ENCODE results near the gene RBM25.
"Not testable (repeated sequence)": the region's sequence is repeated elsewhere in the genome, so short reads cannot be mapped to it uniquely, and the experiment has no call there.

RBM25 gene

GRCh38 chr14:73058224-73058921 is at the start of gene RBM25:
RBM25 (plus strand) TSS chr14:73058534; CDS start chr14:73071642, 13,108 bp downstream.
- in situ Hi-C loops (cut with HindIII; ENCODE audit: low sequenced_read_pairs) = no loop called here
- H3K4me3 ChIP-seq (ENCODE audit: low read depth, low read length) = peak within 1 kb of the TSS; percentile 99
- TF ChIP-seq CTCF (IDR thresholded peaks at IDR 0.05; ENCODE audit: low read depth, low read length) = no peak
- DNase-seq (ENCODE audit: low read depth, low spot score) = peak; percentile 99

GRCh38 chr14:73011189-73011588 is 47.1 kb upstream of the RBM25 start:
- in situ Hi-C loops (cut with HindIII; ENCODE audit: low sequenced_read_pairs); H3K4me3 ChIP-seq (ENCODE audit: low read depth, low read length); DNase-seq (ENCODE audit: low read depth, low spot score): not testable (repeated sequence)

DNA sequence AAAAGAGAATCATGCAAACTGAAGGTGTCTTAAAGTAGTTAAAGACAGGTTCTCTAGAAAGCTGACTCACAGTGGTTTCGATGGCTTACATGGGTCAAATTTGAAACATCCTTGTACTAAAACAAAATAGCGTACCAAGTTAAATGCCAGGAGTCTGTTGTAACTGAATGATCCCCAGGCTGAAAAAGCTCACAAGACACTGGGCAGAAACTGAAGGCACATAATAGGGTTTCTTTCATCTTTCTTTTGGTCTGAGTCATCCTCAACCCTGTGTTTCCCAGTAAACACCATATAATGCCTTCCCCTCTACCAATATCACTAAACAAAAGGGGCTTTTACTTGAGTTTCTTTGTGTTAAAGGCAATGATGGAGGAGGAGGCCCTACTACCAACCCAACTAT is 44.2 kb upstream of the RBM25 start:
- in situ Hi-C loops (cut with HindIII; ENCODE audit: low sequenced_read_pairs) = no loop called here
- TF ChIP-seq CTCF (IDR thresholded peaks at IDR 0.05; ENCODE audit: low read depth, low read length) = no peak
- DNase-seq (ENCODE audit: low read depth, low spot score) = peak; percentile 75
- H3K4me3 ChIP-seq (ENCODE audit: low read depth, low read length) = no peak overlapping the region

DNA sequence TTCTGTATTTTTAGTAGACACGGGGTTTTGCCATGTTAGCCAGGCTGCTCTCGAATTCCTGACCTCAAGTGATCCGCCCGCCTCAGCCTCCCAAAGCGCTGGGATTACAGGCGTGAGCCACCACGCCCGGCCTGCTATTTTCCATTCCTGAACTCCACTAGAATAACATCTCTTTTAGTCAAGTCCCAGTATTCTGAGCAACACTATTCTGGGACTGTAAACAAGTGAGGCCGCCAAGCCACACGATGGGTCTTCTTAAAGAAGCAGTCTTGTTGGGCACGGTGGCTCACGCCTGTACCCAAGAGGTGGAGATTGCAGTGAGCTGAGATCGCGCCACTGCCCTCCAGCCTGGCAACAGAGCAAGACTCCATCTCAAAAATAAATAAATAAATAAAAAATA is 42.8 kb upstream of the RBM25 start:
- H3K4me3 ChIP-seq (ENCODE audit: low read depth, low read length); DNase-seq (ENCODE audit: low read depth, low spot score); in situ Hi-C loops (cut with HindIII; ENCODE audit: low sequenced_read_pairs): not testable (repeated sequence)

DNA sequence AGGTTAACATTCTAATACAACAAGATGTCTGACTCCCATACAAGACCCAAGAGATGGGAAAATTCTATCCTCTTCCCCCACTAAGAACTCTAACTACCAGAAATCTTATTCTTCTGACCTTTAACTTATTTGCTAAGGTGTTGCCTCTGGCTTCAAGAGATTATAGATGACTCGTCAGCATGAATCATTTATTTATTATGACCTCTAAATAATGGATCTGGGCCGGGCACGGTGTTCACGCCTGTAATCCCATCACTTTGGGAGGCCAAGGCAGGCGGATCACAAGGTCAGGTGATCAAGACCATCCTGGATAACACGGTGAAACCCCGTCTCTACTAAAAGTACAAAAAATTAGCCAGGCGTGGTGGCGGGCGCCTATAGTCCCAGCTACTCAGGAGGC is 42.3 kb upstream of the RBM25 start:
- DNase-seq (ENCODE audit: low read depth, low spot score); in situ Hi-C loops (cut with HindIII; ENCODE audit: low sequenced_read_pairs); H3K4me3 ChIP-seq (ENCODE audit: low read depth, low read length): not testable (repeated sequence)

GRCh38 chr14:73022051-73022450 is 36.3 kb upstream of the RBM25 start:
- DNase-seq (ENCODE audit: low read depth, low spot score) = no peak
- H3K4me3 ChIP-seq (ENCODE audit: low read depth, low read length) = no peak overlapping the region
- in situ Hi-C loops (cut with HindIII; ENCODE audit: low sequenced_read_pairs) = no loop called here
- no peak for TF ChIP-seq CTCF (IDR thresholded peaks at IDR 0.05; ENCODE audit: low read depth, low read length)

- DNase-seq (ENCODE audit: low read depth, low spot score) = no peak
- no peak for TF ChIP-seq CTCF (IDR thresholded peaks at IDR 0.05; ENCODE audit: low read depth, low read length)
- H3K4me3 ChIP-seq (ENCODE audit: low read depth, low read length) = peak overlapping the region; percentile 84
- in situ Hi-C loops (cut with HindIII; ENCODE audit: low sequenced_read_pairs) = no loop called here
These were observed 32.8 kb upstream of the RBM25 start for GRCh38 chr14:73025544-73025943.

DNA sequence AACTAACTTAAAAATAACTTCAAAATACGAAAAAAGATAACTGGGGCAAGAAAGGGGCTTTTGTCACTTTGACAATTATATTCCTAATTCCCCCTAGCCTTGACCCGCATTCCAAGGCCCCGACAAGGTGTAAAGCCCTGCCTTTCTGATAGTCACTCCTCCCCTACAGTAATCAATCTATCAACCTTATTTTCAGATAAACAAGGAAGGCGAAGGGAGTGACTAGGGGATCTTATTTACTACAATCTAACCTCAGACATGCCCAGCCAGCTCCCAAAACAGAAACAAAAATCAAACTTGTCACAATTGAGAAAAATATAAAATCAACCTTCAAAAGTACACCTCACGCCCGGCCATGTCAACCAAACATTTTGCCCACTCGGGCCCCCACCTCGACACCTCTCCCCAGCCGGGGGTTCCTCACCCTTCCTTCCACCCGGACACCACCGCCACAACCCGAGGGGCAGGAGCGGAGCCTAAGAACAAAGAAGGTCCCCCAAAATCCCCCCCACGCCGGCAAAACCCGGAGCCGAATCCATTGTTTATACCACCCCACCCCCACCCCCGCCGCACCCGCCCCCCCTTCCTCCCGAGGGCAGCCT is 32.0 kb upstream of the RBM25 start:
- no peak for TF ChIP-seq CTCF (IDR thresholded peaks at IDR 0.05; ENCODE audit: low read depth, low read length)
- in situ Hi-C loops (cut with HindIII; ENCODE audit: low sequenced_read_pairs) = no loop called here

More for the DNA sequence above, 32.0 kb upstream of the RBM25 start:
- H3K4me3 ChIP-seq (ENCODE audit: low read depth, low read length) = peak overlapping the region; percentile 84
- DNase-seq (ENCODE audit: low read depth, low spot score) = no peak
